CD14-positive monocyte (primary cell): ENCODE data around the gene ADAM11. TPM values are rescaled to one million over a fixed set of nuclear protein-coding genes. Genes with fewer than 3 reads are reported as not detected.

Experiments used
- DNase-seq, 3 donors: peaks; one replicate each; pipeline ENCODE4 v3.0.0-alpha.2; 2011 to 2022
- H2AFZ ChIP-seq: 2 replicates; pipeline ENCODE4 v1.6.0; 2012; ENCODE audit warnings: mild to moderate bottlenecking, low read depth, low read length, inconsistent platforms; ENCODE audit not compliant: insufficient read depth, poor library complexity, severe bottlenecking
- H3K27ac ChIP-seq, 2 donors: 1 replicate in 1 of 2; 2 replicates in 1 of 2; pipeline ENCODE4 v1.5.1; 2012 to 2013; ENCODE audit warnings: low read length in 2 of 2, control low read depth in 1 of 2, inconsistent platforms in 1 of 2, low read depth in 1 of 2, mild to moderate bottlenecking in 1 of 2
- H3K27me3 ChIP-seq, 2 donors: one replicate each; pipeline versions ENCODE4 v1.6.0 to v1.6.1; 2011 to 2013; ENCODE audit warnings: low read length in 2 of 2; ENCODE audit not compliant: control insufficient read depth in 2 of 2, insufficient read depth in 2 of 2
- H3K36me3 ChIP-seq, 2 donors: replicated peaks in 1 of 2; 1 replicate in 1 of 2; 2 replicates in 1 of 2; pipeline versions ENCODE4 v1.5.1 to v1.6.1; 2012 to 2013; ENCODE audit warnings: low read length in 2 of 2, control low read depth in 1 of 2, inconsistent platforms in 1 of 2, mild to moderate bottlenecking in 1 of 2; ENCODE audit not compliant: insufficient read depth in 2 of 2, control insufficient read depth in 1 of 2
- H3K4me1 ChIP-seq, 2 donors: 1 replicate in 1 of 2; 2 replicates in 1 of 2; pipeline versions ENCODE4 v1.5.1 to v1.6.1; 2012 to 2013; ENCODE audit warnings: low read length in 2 of 2, control low read depth in 1 of 2, inconsistent platforms in 1 of 2, mild to moderate bottlenecking in 1 of 2, moderate library complexity in 1 of 2; ENCODE audit not compliant: insufficient read depth in 2 of 2, control insufficient read depth in 1 of 2
- H3K4me2 ChIP-seq: replicated peaks from 2 replicates; pipeline ENCODE3; 2012; ENCODE audit warnings: low read length, moderate library complexity, mild to moderate bottlenecking; ENCODE audit not compliant: poor library complexity, severe bottlenecking; ENCODE audit errors: extremely low read depth
- H3K4me3 ChIP-seq, 3 experiments: fragments of 200-600 bp in 1 of 3; sonication (generic) in 1 of 3; replicated peaks in 1 of 3; 1 replicate in 2 of 3; 2 replicates in 1 of 3; pipeline ENCODE4 v1.5.1; 2011 to 2013; ENCODE audit warnings: low read length in 3 of 3, mild to moderate bottlenecking in 3 of 3, control low read depth in 2 of 3, low read depth in 2 of 3, inconsistent platforms in 1 of 3, moderate library complexity in 1 of 3
- H3K79me2 ChIP-seq: 2 replicates; pipeline ENCODE4 v1.6.0; 2012; ENCODE audit warnings: mild to moderate bottlenecking, control low read depth, inconsistent platforms, low read length, moderate library complexity; ENCODE audit not compliant: insufficient read depth
- H3K9ac ChIP-seq: 2 replicates; pipeline ENCODE4 v1.6.0; 2017; ENCODE audit warnings: low read length, mild to moderate bottlenecking; ENCODE audit not compliant: insufficient read depth, poor library complexity, severe bottlenecking
- H3K9me3 ChIP-seq, 2 donors: replicated peaks in 1 of 2; 1 replicate in 1 of 2; 2 replicates in 1 of 2; pipeline versions ENCODE4 v1.5.1 to v1.6.1; 2012 to 2013; ENCODE audit warnings: low read length in 2 of 2, control low read depth in 1 of 2; ENCODE audit not compliant: control insufficient read depth in 1 of 2, insufficient read depth in 1 of 2
- H4K20me1 ChIP-seq: 2 replicates; pipeline ENCODE4 v1.6.0; 2012; ENCODE audit warnings: mild to moderate bottlenecking, low read length, control low read depth, moderate library complexity; ENCODE audit not compliant: insufficient read depth
- H3K27ac Mint-ChIP-seq, 7 donors: one replicate each; pipeline ENCODE4 v1.8.0; 2020; ENCODE audit warnings: mild to moderate bottlenecking in 7 of 7, mixed read lengths in 7 of 7, moderate library complexity in 6 of 7, inconsistent platforms in 2 of 7
- H3K27me3 Mint-ChIP-seq, 3 donors: one replicate each; pipeline ENCODE4 v1.8.0; 2021 to 2022; ENCODE audit warnings: low read depth in 3 of 3, mild to moderate bottlenecking in 3 of 3, mixed read lengths in 3 of 3, moderate library complexity in 3 of 3, inconsistent platforms in 1 of 3
- H3K36me3 Mint-ChIP-seq, 2 donors: one replicate each; pipeline ENCODE4 v1.8.0; 2020; ENCODE audit warnings: mixed read lengths in 2 of 2, inconsistent platforms in 1 of 2, mild to moderate bottlenecking in 1 of 2
- H3K4me1 Mint-ChIP-seq: one replicate; pipeline ENCODE4 v1.8.0; 2020; ENCODE audit warnings: mild to moderate bottlenecking, mixed read lengths
- H3K4me3 Mint-ChIP-seq, 2 donors: one replicate each; pipeline ENCODE4 v1.8.0; 2020; ENCODE audit warnings: mild to moderate bottlenecking in 2 of 2, mixed read lengths in 2 of 2, moderate library complexity in 1 of 2
- H3K9me3 Mint-ChIP-seq, 7 donors: one replicate each; pipeline ENCODE4 v1.8.0; 2020 to 2022; ENCODE audit warnings: mixed read lengths in 7 of 7, mild to moderate bottlenecking in 6 of 7, moderate library complexity in 6 of 7, inconsistent platforms in 2 of 7
- WGBS: methylation state at CpG from one replicate; pipeline ENCODE4 v1.1.5; 2013; ENCODE audit warnings: missing lambda C conversion rate; ENCODE audit not compliant: insufficient coverage; 5-methylcytosine and 5-hydroxymethylcytosine counted together
- intact Hi-C, 2 donors: fragments of 100-400 bp; cut with micrococcal nuclease; formaldehyde crosslinking; loops; one replicate each; pipeline versions ENCODE4 v1.15.0 to v1.15.1; 2023
- polyA minus RNA-seq: library from RNA; depleted of rRNA, polyadenylated mRNA; stranded (reverse); fragments of >200 nt; gene quantifications from 2 replicates; pipeline ENCODE4 v1.2.3, GENCODE V29; 2012
- polyA plus RNA-seq, 3 donors: library from polyadenylated mRNA; depleted of rRNA in 1 of 3; unstranded in 2 of 3; stranded (reverse) in 1 of 3; fragments of 300-500 nt in 2 of 3; fragments of >200 nt in 1 of 3; fragmentation: Illumina TruSeq in 2 of 3; gene quantifications; 1 replicate in 2 of 3; 2 replicates in 1 of 3; pipeline ENCODE4 v1.2.3, GENCODE V29; 2012 to 2021
- total RNA-seq, 12 experiments: library from RNA in 1 of 12; stranded (reverse) in 1 of 12; fragments of 120-200 nt in 1 of 12; gene quantifications; one replicate each; pipeline ENCODE4 v1.2.4 and lab custom pipeline; 2013 to 2026; ENCODE audit warnings: mixed read lengths in 6 of 12, inconsistent platforms in 1 of 12
- TF ChIP-seq, protein P1 (sequence below): fragments of 200-600 bp; IDR thresholded peaks from one replicate; pipeline ENCODE4 v1.8.0; 2022; ENCODE audit warnings: antibody characterized with exemption, mild to moderate bottlenecking

ADAM11 gene, protein sequence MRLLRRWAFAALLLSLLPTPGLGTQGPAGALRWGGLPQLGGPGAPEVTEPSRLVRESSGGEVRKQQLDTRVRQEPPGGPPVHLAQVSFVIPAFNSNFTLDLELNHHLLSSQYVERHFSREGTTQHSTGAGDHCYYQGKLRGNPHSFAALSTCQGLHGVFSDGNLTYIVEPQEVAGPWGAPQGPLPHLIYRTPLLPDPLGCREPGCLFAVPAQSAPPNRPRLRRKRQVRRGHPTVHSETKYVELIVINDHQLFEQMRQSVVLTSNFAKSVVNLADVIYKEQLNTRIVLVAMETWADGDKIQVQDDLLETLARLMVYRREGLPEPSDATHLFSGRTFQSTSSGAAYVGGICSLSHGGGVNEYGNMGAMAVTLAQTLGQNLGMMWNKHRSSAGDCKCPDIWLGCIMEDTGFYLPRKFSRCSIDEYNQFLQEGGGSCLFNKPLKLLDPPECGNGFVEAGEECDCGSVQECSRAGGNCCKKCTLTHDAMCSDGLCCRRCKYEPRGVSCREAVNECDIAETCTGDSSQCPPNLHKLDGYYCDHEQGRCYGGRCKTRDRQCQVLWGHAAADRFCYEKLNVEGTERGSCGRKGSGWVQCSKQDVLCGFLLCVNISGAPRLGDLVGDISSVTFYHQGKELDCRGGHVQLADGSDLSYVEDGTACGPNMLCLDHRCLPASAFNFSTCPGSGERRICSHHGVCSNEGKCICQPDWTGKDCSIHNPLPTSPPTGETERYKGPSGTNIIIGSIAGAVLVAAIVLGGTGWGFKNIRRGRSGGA
- 0.08 TPM for total RNA-seq (2013)
- polyA plus RNA-seq (under 1 TPM in 1 of 3 donors, not detected in 2; 0.19 TPM), polyA minus RNA-seq (0.40 TPM in 1 of 2 replicates, not detected in the other), total RNA-seq (lab: John Stamatoyannopoulos, UW) (0.37 to 2.9 (median 1.2) reads per million in 11 experiments)

DNA sequence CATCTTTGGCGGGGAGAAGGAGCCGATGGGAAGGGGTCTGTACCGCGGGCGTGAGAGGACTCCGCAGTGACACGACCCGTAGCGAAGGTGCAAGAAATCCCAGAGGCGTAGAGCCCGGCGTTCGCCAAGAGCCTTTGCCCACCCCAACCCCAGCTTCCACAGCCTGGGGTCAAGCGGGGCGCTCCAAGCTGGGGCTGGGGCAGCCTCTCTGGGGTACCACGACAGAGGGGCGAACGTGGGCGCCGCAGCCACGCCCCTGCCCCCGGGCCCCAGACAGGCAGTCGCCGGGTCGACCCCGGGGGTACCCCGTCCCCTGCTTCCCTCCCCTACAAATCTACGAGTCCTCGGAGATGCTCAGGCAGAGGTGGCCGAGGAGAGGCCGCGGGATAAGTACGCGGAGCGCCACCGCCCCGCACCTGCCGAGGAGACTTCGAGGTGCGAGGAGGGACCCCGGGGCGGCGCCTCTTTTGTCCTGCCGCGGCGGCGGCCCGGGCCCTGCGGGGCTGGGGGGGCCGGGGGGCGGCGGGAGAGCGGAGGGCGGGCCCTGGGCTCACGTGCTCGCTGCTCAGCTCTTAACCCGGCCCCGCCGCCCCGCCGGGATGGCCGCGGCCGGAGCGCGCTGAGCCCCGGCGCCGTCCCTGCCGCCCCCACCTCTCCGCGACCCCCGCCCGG is at the start of gene ADAM11:
TSS of gene ADAM11 (plus strand) at position 575 of the 672 bp plus-strand sequence. CDS start 212 bp downstream, outside the sequence.
- peaks cover 0 to 6% of the 10 kb centered on the region in 2 donors for H3K9me3 ChIP-seq
- H3K79me2 ChIP-seq = no peaks in the 10 kb centered on the region
- DNase-seq = peak in 1 of 3 donors; percentile 3
- no peaks in the 10 kb centered on the region for H3K36me3 ChIP-seq
- WGBS = 4% methylated on average over 43 of the region's 74 CpGs
- peaks cover 0 to 9% (median 0%) of the 10 kb centered on the region in 7 donors for H3K9me3 Mint-ChIP-seq
- H3K36me3 Mint-ChIP-seq = no peaks in the 10 kb centered on the region
- peak within 1 kb of the TSS; percentile 8 for H3K9ac ChIP-seq
- peak within 1 kb of the TSS; percentile 44 for H3K4me2 ChIP-seq
- no peaks in the 10 kb centered on the region for H4K20me1 ChIP-seq
- H3K27ac ChIP-seq = no peak within 1 kb of the TSS
- H3K4me3 Mint-ChIP-seq = peak within 1 kb of the TSS; percentile 27 to 37
- intact Hi-C loops = no loop called here
- peak within 1 kb of the TSS in 1 of 3 experiments; percentile 14 for H3K4me3 ChIP-seq
- TF ChIP-seq, protein P1, sequence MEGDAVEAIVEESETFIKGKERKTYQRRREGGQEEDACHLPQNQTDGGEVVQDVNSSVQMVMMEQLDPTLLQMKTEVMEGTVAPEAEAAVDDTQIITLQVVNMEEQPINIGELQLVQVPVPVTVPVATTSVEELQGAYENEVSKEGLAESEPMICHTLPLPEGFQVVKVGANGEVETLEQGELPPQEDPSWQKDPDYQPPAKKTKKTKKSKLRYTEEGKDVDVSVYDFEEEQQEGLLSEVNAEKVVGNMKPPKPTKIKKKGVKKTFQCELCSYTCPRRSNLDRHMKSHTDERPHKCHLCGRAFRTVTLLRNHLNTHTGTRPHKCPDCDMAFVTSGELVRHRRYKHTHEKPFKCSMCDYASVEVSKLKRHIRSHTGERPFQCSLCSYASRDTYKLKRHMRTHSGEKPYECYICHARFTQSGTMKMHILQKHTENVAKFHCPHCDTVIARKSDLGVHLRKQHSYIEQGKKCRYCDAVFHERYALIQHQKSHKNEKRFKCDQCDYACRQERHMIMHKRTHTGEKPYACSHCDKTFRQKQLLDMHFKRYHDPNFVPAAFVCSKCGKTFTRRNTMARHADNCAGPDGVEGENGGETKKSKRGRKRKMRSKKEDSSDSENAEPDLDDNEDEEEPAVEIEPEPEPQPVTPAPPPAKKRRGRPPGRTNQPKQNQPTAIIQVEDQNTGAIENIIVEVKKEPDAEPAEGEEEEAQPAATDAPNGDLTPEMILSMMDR = no peak
- H3K27ac Mint-ChIP-seq = peak within 1 kb of the TSS in 1 of 7 donors; percentile 67
- H3K4me1 ChIP-seq = peaks cover 5 to 8% of the 10 kb centered on the region in 2 donors
- H3K27me3 Mint-ChIP-seq = peaks cover 41 to 51% (median 43%) of the 10 kb centered on the region in 3 donors
- peaks cover 22 to 35% of the 10 kb centered on the region in 2 donors for H3K27me3 ChIP-seq
- H3K4me1 Mint-ChIP-seq = peaks cover 2% of the 10 kb centered on the region
- H2AFZ ChIP-seq = peak within 1 kb of the TSS; percentile 29
